OCI-LY1 (cell line): ENCODE results near the gene ACTR2.

Source experiments
- H2AFZ ChIP-seq: fragments of 200-600 bp; sonication (generic), shearing (Covaris generic); 2 replicates; pipeline ENCODE4 v1.6.0; 2014; ENCODE audit warnings: antibody characterized with exemption, mild to moderate bottlenecking, low read length
- H3F3A ChIP-seq: fragments of 200-600 bp; sonication (generic), shearing (Covaris generic); 2 replicates; pipeline ENCODE4 v1.6.0; 2014; ENCODE audit warnings: mild to moderate bottlenecking, antibody characterized with exemption, low read length, moderate library complexity; ENCODE audit not compliant: insufficient read depth
- H3K27ac ChIP-seq: fragments of 200-600 bp; sonication (generic); 2 replicates; pipeline ENCODE4 v1.5.1; 2014; ENCODE audit warnings: low read length, mixed run types, mild to moderate bottlenecking, low read depth; ENCODE audit not compliant: poor library complexity, severe bottlenecking
- H3K27me3 ChIP-seq: fragments of 200-600 bp; sonication (generic); 2 replicates; pipeline ENCODE4 v1.6.0; 2014; ENCODE audit warnings: antibody characterized with exemption, mild to moderate bottlenecking, low read length, moderate library complexity; ENCODE audit not compliant: insufficient read depth
- H3K36me3 ChIP-seq: fragments of 200-600 bp; sonication (generic); 2 replicates; pipeline ENCODE4 v1.6.1; 2014; ENCODE audit warnings: mild to moderate bottlenecking, antibody characterized with exemption, low read length, moderate library complexity, mixed read lengths; ENCODE audit not compliant: insufficient read depth
- H3K4me1 ChIP-seq: fragments of 200-600 bp; sonication (generic); 2 replicates; pipeline ENCODE4 v1.5.1; 2014; ENCODE audit warnings: mild to moderate bottlenecking, low read length, moderate library complexity; ENCODE audit not compliant: insufficient read depth, severe bottlenecking
- H3K4me2 ChIP-seq: fragments of 200-600 bp; sonication (generic), shearing (Covaris generic); 2 replicates; pipeline ENCODE4 v1.6.1; 2014; ENCODE audit warnings: low read length
- H3K4me3 ChIP-seq: fragments of 200-600 bp; sonication (generic); 2 replicates; pipeline ENCODE4 v1.5.1; 2014; ENCODE audit warnings: low read length, low read depth, mild to moderate bottlenecking, mixed read lengths; ENCODE audit not compliant: poor library complexity, severe bottlenecking
- H3K79me2 ChIP-seq: fragments of 200-600 bp; shearing (Covaris generic); 2 replicates; pipeline ENCODE4 v1.6.1; 2016; ENCODE audit warnings: mixed run types, low read length, mixed read lengths; ENCODE audit not compliant: insufficient read depth
- H3K9ac ChIP-seq: fragments of 200-600 bp; sonication (generic), shearing (Covaris generic); 2 replicates; pipeline ENCODE4 v1.6.1; 2014; ENCODE audit warnings: mild to moderate bottlenecking, low read length, mixed read lengths
- H3K9me2 ChIP-seq: fragments of 200-600 bp; sonication (generic), shearing (Covaris generic); 2 replicates; pipeline ENCODE4 v1.6.1; 2014; ENCODE audit warnings: low read depth, mild to moderate bottlenecking, low read length, mixed read lengths
- H3K9me3 ChIP-seq: fragments of 200-600 bp; shearing (Covaris generic); 2 replicates; pipeline ENCODE4 v1.6.1; 2014; ENCODE audit warnings: low read length, mixed read lengths
- H4K20me1 ChIP-seq: fragments of 200-600 bp; sonication (generic), shearing (Covaris generic); 2 replicates; pipeline ENCODE4 v1.6.0; 2016; ENCODE audit warnings: mild to moderate bottlenecking, low read length; ENCODE audit not compliant: insufficient read depth
- CTCF ChIP-seq: fragments of 200-600 bp; sonication (generic), shearing (Covaris generic); IDR thresholded peaks from 2 replicates; pipeline ENCODE4 v1.5.1; 2017; ENCODE audit warnings: mild to moderate bottlenecking, antibody characterized with exemption, low read length, moderate library complexity, mixed read lengths
- EZH2 ChIP-seq: fragments of 200-600 bp; sonication (generic), shearing (Covaris generic); IDR thresholded peaks from 2 replicates; pipeline ENCODE4 v1.8.0; 2017; ENCODE audit warnings: borderline replicate concordance, mixed run types, mild to moderate bottlenecking, antibody characterized with exemption, low read length, moderate library complexity, mixed read lengths

The ACTR2 gene

GRCh38 chr2:65273344-65273743 is 45.7 kb downstream of the ACTR2 start:
- H3K4me1 ChIP-seq: peaks cover 6% of the 10 kb centered on the region
- no peaks in the 10 kb centered on the region for H3K9me3 ChIP-seq
- no peak overlapping the region for H3K4me3 ChIP-seq
- no peaks in the 10 kb centered on the region for H3F3A ChIP-seq
- no peak overlapping the region for H3K9ac ChIP-seq
- no peak overlapping the region for H3K4me2 ChIP-seq
- H3K27me3 ChIP-seq: no peaks in the 10 kb centered on the region
- no peaks in the 10 kb centered on the region for H3K9me2 ChIP-seq
- H4K20me1 ChIP-seq: no peaks in the 10 kb centered on the region
- peaks cover 49% of the 10 kb centered on the region for H3K36me3 ChIP-seq
- no peaks in the 10 kb centered on the region for H3K79me2 ChIP-seq
- TF ChIP-seq CTCF (no peak), EZH2 (no peak)
- H2AFZ ChIP-seq: no peak overlapping the region
- no peak overlapping the region for H3K27ac ChIP-seq

- H3K9me3 ChIP-seq: no peaks in the 10 kb centered on the region
- no peaks in the 10 kb centered on the region for H4K20me1 ChIP-seq
- no peaks in the 10 kb centered on the region for H3K9me2 ChIP-seq
- no peaks in the 10 kb centered on the region for H3K27me3 ChIP-seq
- TF ChIP-seq CTCF (no peak), EZH2 (no peak)
- H2AFZ ChIP-seq: no peak overlapping the region
- H3F3A ChIP-seq: no peaks in the 10 kb centered on the region
- H3K79me2 ChIP-seq: no peaks in the 10 kb centered on the region
- H3K27ac ChIP-seq: no peak overlapping the region
- no peak overlapping the region for H3K4me2 ChIP-seq
- peaks cover 15% of the 10 kb centered on the region for H3K4me1 ChIP-seq
- no peak overlapping the region for H3K9ac ChIP-seq
- H3K4me3 ChIP-seq: no peak overlapping the region
- H3K36me3 ChIP-seq: peaks cover 30% of the 10 kb centered on the region
These were observed 47.7 kb downstream of the ACTR2 start for GRCh38 chr2:65275141-65275915.

- Histone ChIP-seq H4K20me1 (no peaks in the 10 kb centered on the region), H3K4me1 (peaks cover 15% of the 10 kb centered on the region), H3K4me3 (no peak overlapping the region), H3K79me2 (no peaks in the 10 kb centered on the region), H2AFZ (no peak overlapping the region), H3K36me3 (peaks cover 20% of the 10 kb centered on the region), H3K27ac (no peak overlapping the region), H3K9me3 (no peaks in the 10 kb centered on the region), H3K9ac (no peak overlapping the region), H3K4me2 (no peak overlapping the region), H3F3A (no peaks in the 10 kb centered on the region), H3K27me3 (no peaks in the 10 kb centered on the region), H3K9me2 (no peaks in the 10 kb centered on the region)
- TF ChIP-seq CTCF: no peak
- TF ChIP-seq EZH2: no peak
These were observed 49.0 kb downstream of the ACTR2 start for GRCh38 chr2:65276609-65277008.
